Gastroesophageal sphincter (tissue), 4 donors: ENCODE data around the gene TSTD1. TPM values are rescaled to one million over a fixed set of nuclear protein-coding genes. Genes with fewer than 3 reads are reported as not detected.

Experiments used
- ATAC-seq: fragments of 150-250 bp; one replicate; pipeline ENCODE4 v1.9.1; 2016; ENCODE audit warnings: mild to moderate bottlenecking, moderate library complexity
- H3K27ac ChIP-seq, 4 donors: fragments of 200-600 bp; sonication (generic) in 3 of 4; 1 replicate in 3 of 4; 2 replicates in 1 of 4; pipeline ENCODE4 v1.5.1; 2016 to 2019
- H3K27me3 ChIP-seq: fragments of 200-600 bp; sonication (generic); one replicate; pipeline ENCODE4 v1.5.1; 2019
- H3K36me3 ChIP-seq, 2 donors: fragments of 200-600 bp; sonication (generic); one replicate each; pipeline ENCODE4 v1.5.1; 2019; ENCODE audit warnings: control low read depth in 1 of 2
- H3K4me1 ChIP-seq, 3 donors: fragments of 200-600 bp; sonication (generic); 1 replicate in 2 of 3; 2 replicates in 1 of 3; pipeline ENCODE4 v1.5.1; 2016 to 2019; ENCODE audit warnings: control low read depth in 2 of 3
- H3K4me3 ChIP-seq, 2 donors: fragments of 200-600 bp; sonication (generic); one replicate each; pipeline ENCODE4 v1.5.1; 2019; ENCODE audit warnings: mild to moderate bottlenecking in 1 of 2, moderate library complexity in 1 of 2
- H3K9me3 ChIP-seq, 3 donors: fragments of 200-600 bp; sonication (generic); one replicate each; pipeline ENCODE4 v1.5.1; 2017 to 2019; ENCODE audit warnings: control low read depth in 2 of 3
- EP300 ChIP-seq: sonication (generic); formaldehyde crosslinking; IDR thresholded peaks from one replicate; pipeline ENCODE4 v1.6.1; 2017; ENCODE audit warnings: antibody characterized with exemption, mild to moderate bottlenecking
- POLR2A ChIP-seq, 2 donors: fragments of 450-650 bp; IDR thresholded peaks; one replicate each; pipeline ENCODE4 v1.6.1; 2017; ENCODE audit warnings: antibody characterized with exemption in 2 of 2, mild to moderate bottlenecking in 2 of 2, moderate library complexity in 1 of 2
- POLR2AphosphoS5 ChIP-seq: sonication (generic); formaldehyde crosslinking; IDR thresholded peaks from one replicate; pipeline ENCODE4 v1.6.1; 2017; ENCODE audit warnings: antibody characterized with exemption
- WGBS, 2 donors: methylation state at CpG; one replicate each; pipeline ENCODE4 v1.1.5; 2018; ENCODE audit warnings: low coverage in 1 of 2; 5-methylcytosine and 5-hydroxymethylcytosine counted together
- total RNA-seq, 4 donors: library from RNA; depleted of rRNA; stranded (reverse); fragments of >200 nt; gene quantifications; one replicate each; pipeline ENCODE4 v1.1.0, GENCODE V29; 2016
- TF ChIP-seq, protein P1 (sequence below), 4 experiments: fragments of 200-600 bp in 2 of 4; fragments of 450-650 bp in 2 of 4; sonication (generic) in 1 of 4; IDR thresholded peaks; one replicate each; pipeline ENCODE4 v1.5.1; 2017 to 2019; ENCODE audit warnings: antibody characterized with exemption in 4 of 4, mild to moderate bottlenecking in 2 of 4, moderate library complexity in 2 of 4

Gene TSTD1
- total RNA-seq, 4 donors from 2014 or later: 18.1 to 52.1 (median 29.4) TPM

DNA sequence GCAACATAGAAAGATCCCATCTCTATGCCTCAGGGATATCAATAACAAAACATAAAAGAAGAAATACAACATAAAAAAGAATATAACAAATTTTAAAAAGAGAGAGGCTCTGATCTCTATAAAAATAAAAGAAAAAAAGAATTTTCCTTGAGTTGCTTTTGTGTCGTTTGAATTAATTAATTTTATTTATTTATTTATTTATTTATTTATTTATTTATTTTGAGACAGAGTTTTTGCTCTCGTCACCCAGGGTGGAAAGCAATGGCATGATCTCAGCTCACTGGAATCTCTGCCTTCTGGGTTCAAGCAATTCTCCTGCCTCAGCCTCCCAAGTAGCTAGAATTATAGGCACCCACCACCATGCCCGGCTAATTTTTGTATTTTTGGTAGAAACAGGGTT is 26.3 kb downstream of the TSTD1 start:
- Histone ChIP-seq H3K9me3 (no peaks in the 10 kb centered on the region), H3K36me3 (no peaks in the 10 kb centered on the region), H3K4me3 (no peak overlapping the region), H3K4me1 (peaks cover 0 to 6% (median 0%) of the 10 kb centered on the region in 3 donors), H3K27ac (peak overlapping the region in 2 of 4 donors; percentile 70 to 73), H3K27me3 (no peaks in the 10 kb centered on the region)
- no peak for ATAC-seq
- TF ChIP-seq POLR2A (IDR thresholded peaks at IDR 0.05) (no peak), EP300 (no peak)
- WGBS, 2 donors: 80 to 85% methylated on average over 1 to 3 of the region's 3 CpGs

DNA sequence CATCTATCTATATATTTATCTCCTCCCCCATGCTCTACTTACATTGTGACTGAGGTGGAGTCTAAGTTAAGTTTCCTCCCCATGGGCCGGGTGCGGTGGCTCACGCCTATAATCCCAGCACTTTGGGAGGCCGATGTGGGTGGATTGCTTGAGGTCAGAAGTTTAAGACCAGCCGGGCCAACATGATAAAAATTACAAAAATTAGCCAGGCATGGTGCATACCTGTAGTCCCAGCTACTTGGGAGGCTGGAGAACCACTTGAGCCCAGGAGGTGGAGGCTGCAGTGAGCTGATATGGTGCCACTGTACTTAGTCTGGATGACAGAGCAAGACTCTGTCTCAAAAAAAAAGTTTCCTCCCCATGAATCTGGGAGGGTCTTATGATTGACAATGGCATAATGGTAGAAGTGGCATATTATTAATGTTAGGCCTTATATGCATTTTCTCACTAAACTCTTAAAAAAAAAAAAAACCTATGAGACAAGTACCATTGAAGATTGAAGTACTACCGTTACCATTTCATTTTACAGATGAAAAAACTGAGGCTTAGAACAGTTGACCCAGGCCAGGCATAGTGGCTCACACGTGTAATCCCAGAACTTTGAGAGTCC is 29.1 kb downstream of the TSTD1 start:
- H3K27ac ChIP-seq: no peak overlapping the region
- TF ChIP-seq, protein P1, sequence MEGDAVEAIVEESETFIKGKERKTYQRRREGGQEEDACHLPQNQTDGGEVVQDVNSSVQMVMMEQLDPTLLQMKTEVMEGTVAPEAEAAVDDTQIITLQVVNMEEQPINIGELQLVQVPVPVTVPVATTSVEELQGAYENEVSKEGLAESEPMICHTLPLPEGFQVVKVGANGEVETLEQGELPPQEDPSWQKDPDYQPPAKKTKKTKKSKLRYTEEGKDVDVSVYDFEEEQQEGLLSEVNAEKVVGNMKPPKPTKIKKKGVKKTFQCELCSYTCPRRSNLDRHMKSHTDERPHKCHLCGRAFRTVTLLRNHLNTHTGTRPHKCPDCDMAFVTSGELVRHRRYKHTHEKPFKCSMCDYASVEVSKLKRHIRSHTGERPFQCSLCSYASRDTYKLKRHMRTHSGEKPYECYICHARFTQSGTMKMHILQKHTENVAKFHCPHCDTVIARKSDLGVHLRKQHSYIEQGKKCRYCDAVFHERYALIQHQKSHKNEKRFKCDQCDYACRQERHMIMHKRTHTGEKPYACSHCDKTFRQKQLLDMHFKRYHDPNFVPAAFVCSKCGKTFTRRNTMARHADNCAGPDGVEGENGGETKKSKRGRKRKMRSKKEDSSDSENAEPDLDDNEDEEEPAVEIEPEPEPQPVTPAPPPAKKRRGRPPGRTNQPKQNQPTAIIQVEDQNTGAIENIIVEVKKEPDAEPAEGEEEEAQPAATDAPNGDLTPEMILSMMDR (IDR thresholded peaks at IDR 0.05): no peak
- H3K27me3 ChIP-seq: no peaks in the 10 kb centered on the region
- no peaks in the 10 kb centered on the region for H3K9me3 ChIP-seq
- H3K4me1 ChIP-seq: peaks cover 0 to 6% (median 0%) of the 10 kb centered on the region in 3 donors
- no peaks in the 10 kb centered on the region for H3K36me3 ChIP-seq
- ATAC-seq: no peak
- H3K4me3 ChIP-seq: no peak overlapping the region
- 86 to 94% methylated on average over 3 to 5 of the region's 7 CpGs for WGBS, 2 donors

- Histone ChIP-seq H3K9me3 (no peaks in the 10 kb centered on the region), H3K4me1 (peaks cover 0 to 6% (median 0%) of the 10 kb centered on the region in 3 donors), H3K27me3 (no peaks in the 10 kb centered on the region), H3K27ac (no peak overlapping the region), H3K36me3 (no peaks in the 10 kb centered on the region), H3K4me3 (no peak overlapping the region)
- no peak for ATAC-seq
- TF ChIP-seq, protein P1 (IDR thresholded peaks at IDR 0.05): no peak
- no peak for TF ChIP-seq EP300
- 77 to 92% methylated on average over 3 to 4 of the region's 4 CpGs for WGBS, 2 donors
Measured at GRCh38 chr1:161008869-161009510, 29.8 kb downstream of the TSTD1 start.

DNA sequence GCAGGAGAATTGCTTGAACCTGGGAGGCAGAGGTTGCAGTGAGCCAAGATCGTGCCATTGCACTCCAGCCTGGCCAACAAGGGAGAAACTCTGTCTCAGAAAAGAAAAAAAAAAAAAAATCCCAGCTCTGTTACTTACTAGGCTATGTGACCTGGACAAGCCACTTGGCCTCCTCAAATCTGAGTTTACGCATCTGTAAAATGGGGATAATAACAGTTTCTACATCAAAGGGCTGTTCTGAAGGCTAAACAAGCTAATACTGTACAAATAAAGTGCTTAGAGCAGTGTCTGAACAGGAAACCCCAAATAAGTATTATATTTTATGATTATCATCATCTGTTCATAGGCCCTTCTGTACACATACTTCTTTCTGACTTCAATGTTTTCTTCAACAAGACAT is 31.4 kb downstream of the TSTD1 start:
- no peak for ATAC-seq
- Histone ChIP-seq H3K4me3 (no peak overlapping the region), H3K9me3 (no peaks in the 10 kb centered on the region), H3K27ac (no peak overlapping the region), H3K27me3 (no peaks in the 10 kb centered on the region), H3K4me1 (no peaks in the 10 kb centered on the region), H3K36me3 (no peaks in the 10 kb centered on the region)
- WGBS, 2 donors: 90 to 100% methylated on average over 2 of the region's 2 CpGs
- TF ChIP-seq, protein P1 (IDR thresholded peaks at IDR 0.05): no peak
- TF ChIP-seq EP300 (no peak), POLR2A (IDR thresholded peaks at IDR 0.05) (no peak), POLR2AphosphoS5 (no peak)

DNA sequence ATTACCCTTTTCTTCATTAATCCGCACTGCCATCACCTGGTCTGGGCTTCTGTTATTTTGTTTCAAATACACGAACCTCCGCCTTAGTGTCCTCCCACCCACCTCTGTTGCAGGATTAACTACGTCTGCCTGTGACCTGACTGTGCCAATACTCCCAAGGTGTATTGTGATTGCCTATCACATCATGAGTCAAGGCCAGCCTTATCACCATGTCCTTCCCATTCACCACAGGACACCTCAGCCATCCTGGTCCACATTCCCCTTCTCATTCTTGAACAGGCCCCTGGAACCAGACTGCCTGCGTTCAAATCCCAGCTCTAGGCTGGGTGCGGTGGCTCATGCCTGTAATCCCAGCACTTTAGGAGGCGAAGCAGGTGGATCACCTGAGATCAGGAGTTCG is 32.2 kb downstream of the TSTD1 start:
- Histone ChIP-seq H3K4me1 (no peaks in the 10 kb centered on the region), H3K36me3 (no peaks in the 10 kb centered on the region), H3K9me3 (no peaks in the 10 kb centered on the region), H3K27me3 (no peaks in the 10 kb centered on the region), H3K27ac (no peak overlapping the region), H3K4me3 (no peak overlapping the region)
- no peak for TF ChIP-seq POLR2AphosphoS5
- whole genome bisulfite sequencing, 2 donors: 87 to 95% methylated on average over 4 of the region's 8 CpGs
- ATAC-seq: no peak

- H3K9me3 ChIP-seq: no peaks in the 10 kb centered on the region
- 20 to 39% methylated on average over 3 to 5 of the region's 5 CpGs for WGBS, 2 donors
- H3K27me3 ChIP-seq: no peaks in the 10 kb centered on the region
- H3K4me1 ChIP-seq: no peaks in the 10 kb centered on the region
- no peak for TF ChIP-seq POLR2A (IDR thresholded peaks at IDR 0.05)
- no peak for TF ChIP-seq POLR2AphosphoS5
- TF ChIP-seq EP300: no peak
- TF ChIP-seq, protein P1 (IDR thresholded peaks at IDR 0.05): no peak
- H3K27ac ChIP-seq: no peak overlapping the region
- H3K4me3 ChIP-seq: no peak overlapping the region
- no peak for ATAC-seq
- H3K36me3 ChIP-seq: peaks cover 0 to 32% of the 10 kb centered on the region in 2 donors
Measured at GRCh38 chr1:161001525-161001924, 37.2 kb downstream of the TSTD1 start.
